Measurements from ENCODE around the gene UHRF1. TPM values are rescaled to one million over a fixed set of nuclear protein-coding genes. Genes with fewer than 3 reads are reported as not detected.

Gene UHRF1
- total and polyA plus RNA-seq, 2 experiments from 2014 or later, result 26.9 to 29.4 TPM

DNA sequence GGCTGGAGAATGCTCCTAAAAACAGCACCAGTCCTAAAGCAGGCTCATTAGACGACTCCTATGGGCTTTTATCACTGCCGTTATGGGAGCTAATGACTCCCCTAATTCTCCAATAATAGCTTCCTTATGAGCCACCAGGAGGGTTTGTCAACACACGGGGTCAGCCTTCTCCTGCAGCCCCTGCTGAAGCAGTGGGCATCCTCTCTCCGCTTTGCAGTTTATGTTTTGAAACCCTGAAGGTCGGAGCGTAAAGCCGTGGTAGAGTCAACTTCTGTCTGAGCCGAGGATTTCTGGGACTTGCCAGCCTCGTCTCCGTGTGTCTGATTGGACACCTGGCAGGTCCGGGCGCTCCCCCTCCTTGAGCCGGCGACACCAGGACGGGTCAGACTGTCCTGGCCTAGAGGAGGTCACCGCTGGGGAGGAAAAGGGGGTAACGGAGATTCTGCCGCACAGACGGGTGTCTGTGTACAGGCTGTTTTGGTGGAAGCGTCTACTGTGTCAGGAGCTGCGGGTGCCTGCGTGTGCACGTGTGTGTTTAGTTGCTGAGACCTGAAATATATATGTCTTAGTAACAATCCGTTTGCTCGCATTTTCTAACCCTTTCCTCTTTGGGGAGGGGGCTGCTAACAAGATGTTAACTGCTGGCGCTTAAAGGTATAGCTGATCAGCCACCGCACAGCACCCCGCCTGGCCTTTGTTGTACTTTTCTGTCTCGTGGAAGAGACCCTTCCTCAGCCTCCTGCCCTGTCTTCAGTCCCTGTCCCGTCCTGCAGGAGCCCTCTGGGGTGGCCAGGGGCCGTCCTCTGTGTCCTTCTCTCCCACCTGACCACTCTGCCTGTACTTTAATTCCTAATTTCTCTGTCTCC, 61.5 kb downstream of the UHRF1 start:
- no peaks in the 10 kb centered on the region for H4K20me1 ChIP-seq (ENCODE audit: insufficient read depth)
- DNase-seq, result peak; percentile 56
- in situ Hi-C loops (cut with MboI), result no loop called here

DNA sequence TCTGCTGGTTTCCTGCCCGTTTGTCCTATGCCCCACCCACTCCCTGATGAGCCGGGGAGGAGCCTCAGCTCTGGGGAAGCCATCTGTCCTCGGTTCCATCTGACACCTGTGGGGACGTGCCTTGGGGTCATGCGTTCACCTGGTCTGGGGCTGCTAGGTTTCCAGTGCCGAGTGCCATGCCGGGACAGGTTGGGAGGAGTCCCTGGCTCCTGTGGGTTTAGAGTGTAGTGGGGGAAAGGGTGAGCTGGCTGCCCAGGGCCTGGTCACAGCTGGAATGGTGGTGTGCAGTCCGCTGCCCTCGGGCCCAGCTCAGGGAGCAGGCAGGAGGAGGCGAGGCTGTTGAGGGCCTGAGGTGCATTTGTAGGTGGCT, 62.1 kb downstream of the UHRF1 start:
- TF ChIP-seq EZH2 (IDR thresholded peaks at IDR 0.05; ENCODE audit: insufficient read depth, poor library complexity, severe bottlenecking) (no peak), EZH2phosphoT487 (IDR thresholded peaks at IDR 0.05; ENCODE audit: insufficient read depth, low read depth) (no peak)
- peaks cover 33% of the 10 kb centered on the region for H3F3A ChIP-seq (ENCODE audit: insufficient read depth)
- peaks cover 28% of the 10 kb centered on the region for H3K4me1 ChIP-seq (ENCODE audit: insufficient read depth)
- no peaks in the 10 kb centered on the region for H3K9me2 ChIP-seq (ENCODE audit: insufficient read depth)
- no peak overlapping the region for H2AFZ ChIP-seq
- WGBS, 2 experiments (ENCODE audit: low coverage in 1 of 2, low lambda C conversion rate in 2 of 2, missing lambda C conversion rate in 2 of 2), result 35 to 50% methylated on average over 7 to 10 of the region's 10 CpGs
- H3K4me2 ChIP-seq (ENCODE audit: unreplicated experiment), result peak overlapping the region; percentile 99
- H3K27ac ChIP-seq, result peak overlapping the region; percentile 50; the same call in 1 of the 2 replicates
- in situ Hi-C loops (cut with MboI), result no loop called here
- H3K4me3 ChIP-seq, result peak overlapping the region; percentile 97
- no peaks in the 10 kb centered on the region for H4K20me1 ChIP-seq (ENCODE audit: insufficient read depth)
- no peaks in the 10 kb centered on the region for H3K27me3 ChIP-seq (replicated peaks; ENCODE audit: insufficient read depth)
- H3K36me3 ChIP-seq (ENCODE audit: low read depth), result no peaks in the 10 kb centered on the region
- H3K79me2 ChIP-seq (ENCODE audit: insufficient read depth), result peaks cover 69% of the 10 kb centered on the region
- DNase-seq, result peak; percentile 55
- H3K9ac ChIP-seq, result peak overlapping the region; percentile 90
- H3K9me3 ChIP-seq (ENCODE audit: low read depth), result no peaks in the 10 kb centered on the region

More for the DNA sequence above, 61.5 kb downstream of the UHRF1 start:
- TF ChIP-seq EZH2phosphoT487 (IDR thresholded peaks at IDR 0.05; ENCODE audit: insufficient read depth, low read depth), result no peak
- no peak for TF ChIP-seq EZH2 (IDR thresholded peaks at IDR 0.05; ENCODE audit: insufficient read depth, poor library complexity, severe bottlenecking)
- Histone ChIP-seq H3K9ac (peak overlapping the region; percentile 90), H3K9me3 (ENCODE audit: low read depth) (no peaks in the 10 kb centered on the region), H3K4me3 (peak overlapping the region; percentile 97), H3F3A (ENCODE audit: insufficient read depth) (peaks cover 37% of the 10 kb centered on the region), H3K79me2 (ENCODE audit: insufficient read depth) (peaks cover 65% of the 10 kb centered on the region), H3K4me1 (ENCODE audit: insufficient read depth) (peaks cover 24% of the 10 kb centered on the region), H3K9me2 (ENCODE audit: insufficient read depth) (no peaks in the 10 kb centered on the region), H3K27me3 (replicated peaks; ENCODE audit: insufficient read depth) (no peaks in the 10 kb centered on the region), H3K27ac (peak overlapping the region; percentile 50), H2AFZ (no peak overlapping the region), H3K4me2 (ENCODE audit: unreplicated experiment) (peak overlapping the region; percentile 99), H3K36me3 (ENCODE audit: low read depth) (no peaks in the 10 kb centered on the region)
- WGBS, 2 experiments (ENCODE audit: low coverage in 1 of 2, low lambda C conversion rate in 2 of 2, missing lambda C conversion rate in 2 of 2), result 13 to 17% methylated on average over 31 of the region's 31 CpGs

DNA sequence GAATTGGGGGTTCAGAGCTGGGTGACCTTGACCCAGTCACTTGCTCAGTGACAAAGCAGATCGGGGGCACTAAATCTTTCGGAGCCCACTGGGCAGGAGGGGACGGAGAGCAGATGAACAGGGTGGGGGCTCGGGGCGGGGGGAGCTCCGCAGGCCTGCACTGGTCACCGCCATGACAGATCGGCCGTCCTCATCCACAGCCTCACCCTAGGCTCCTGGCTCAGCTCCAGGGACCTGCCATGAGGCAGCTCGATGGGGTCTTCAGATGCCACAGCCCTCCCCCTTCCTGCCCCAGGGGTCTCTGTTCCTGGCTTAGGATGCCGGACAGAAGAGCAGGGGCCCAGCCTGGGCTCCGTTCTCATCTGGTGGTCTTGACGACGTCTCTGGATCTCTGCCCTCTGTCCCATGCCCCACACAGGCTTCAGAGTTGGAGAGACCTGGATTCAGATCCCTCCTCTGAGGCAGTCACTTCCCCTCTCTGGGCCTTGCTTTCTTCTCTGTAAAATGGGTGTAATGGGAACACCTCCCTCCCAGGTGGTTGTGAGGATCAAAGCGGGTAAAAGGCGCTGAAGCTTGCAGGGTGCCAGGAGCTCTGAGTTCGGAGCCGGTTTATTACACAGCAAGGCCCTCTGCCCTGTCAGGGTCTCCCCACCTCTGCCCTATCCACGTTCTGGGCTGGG, 62.7 kb downstream of the UHRF1 start:
- Histone ChIP-seq H3K4me3 (0 out of 2 replicates have a peak overlapping the region, but pooled peaks have one; percentile 97), H3K9ac (peak overlapping the region; percentile 90), H3K4me1 (ENCODE audit: insufficient read depth) (peaks cover 33% of the 10 kb centered on the region), H3K27me3 (replicated peaks; ENCODE audit: insufficient read depth) (no peaks in the 10 kb centered on the region), H3F3A (ENCODE audit: insufficient read depth) (peaks cover 34% of the 10 kb centered on the region), H3K36me3 (ENCODE audit: low read depth) (no peaks in the 10 kb centered on the region), H2AFZ (no peak overlapping the region), H3K9me2 (ENCODE audit: insufficient read depth) (no peaks in the 10 kb centered on the region), H3K4me2 (ENCODE audit: unreplicated experiment) (peak overlapping the region; percentile 99), H3K79me2 (ENCODE audit: insufficient read depth) (peaks cover 74% of the 10 kb centered on the region), H3K9me3 (ENCODE audit: low read depth) (no peaks in the 10 kb centered on the region), H4K20me1 (ENCODE audit: insufficient read depth) (no peaks in the 10 kb centered on the region), H3K27ac (peak overlapping the region; percentile 50; the same call in 1 of the 2 replicates)
- TF ChIP-seq EZH2 (IDR thresholded peaks at IDR 0.05; ENCODE audit: insufficient read depth, poor library complexity, severe bottlenecking) (no peak), EZH2phosphoT487 (IDR thresholded peaks at IDR 0.05; ENCODE audit: insufficient read depth, low read depth) (no peak)
- no peak for DNase-seq
- in situ Hi-C loops (cut with MboI), result no loop called here
- 85% methylated on average over 14 to 19 of the region's 19 CpGs for WGBS, 2 experiments (ENCODE audit: low coverage in 1 of 2, low lambda C conversion rate in 2 of 2, missing lambda C conversion rate in 2 of 2)

DNA sequence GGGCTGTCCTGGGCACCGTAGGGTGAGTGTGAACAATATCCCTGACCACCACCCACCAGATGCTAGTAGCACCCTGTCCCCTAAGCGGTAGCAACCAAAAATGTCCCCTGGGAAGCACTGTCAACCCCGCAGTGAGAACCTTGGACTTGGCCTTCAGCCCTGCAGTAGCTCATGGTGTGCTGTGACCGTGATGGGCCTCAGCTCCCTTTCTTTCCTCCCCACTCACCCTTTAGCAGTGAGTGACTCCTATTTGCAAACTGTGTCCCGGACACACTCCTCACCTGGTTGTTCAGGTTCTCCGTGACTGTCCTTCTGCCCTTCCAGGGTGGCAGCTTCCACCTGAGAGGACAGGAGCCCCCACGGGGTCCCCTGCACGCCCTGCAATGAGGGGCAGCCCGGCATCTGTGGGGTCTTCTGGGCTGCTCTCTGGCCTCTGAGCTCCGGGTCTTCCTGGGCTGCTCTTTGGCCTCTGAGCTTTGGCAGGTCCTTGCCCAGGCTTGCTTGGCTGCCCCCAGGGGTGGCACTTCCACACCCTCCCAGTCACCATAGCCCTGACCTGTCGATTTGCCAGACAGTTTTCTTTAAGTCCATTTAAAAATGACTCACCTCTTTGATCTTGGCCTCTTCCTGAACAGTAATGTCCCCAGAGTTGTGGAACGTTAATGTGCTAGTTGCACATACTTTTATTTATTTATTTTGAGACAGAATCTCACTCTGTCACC, 63.4 kb downstream of the UHRF1 start:
- Histone ChIP-seq H3K79me2 (ENCODE audit: insufficient read depth) (peaks cover 79% of the 10 kb centered on the region), H3K27me3 (replicated peaks; ENCODE audit: insufficient read depth) (no peaks in the 10 kb centered on the region), H3K9me3 (ENCODE audit: low read depth) (no peaks in the 10 kb centered on the region), H3K4me1 (ENCODE audit: insufficient read depth) (peaks cover 41% of the 10 kb centered on the region), H3K9ac (peak overlapping the region; percentile 37; the same call in 1 of the 2 replicates), H3K9me2 (ENCODE audit: insufficient read depth) (no peaks in the 10 kb centered on the region), H3K4me3 (0 out of 2 replicates have a peak overlapping the region, but pooled peaks have one; percentile 11), H3K27ac (peak overlapping the region; percentile 50), H3F3A (ENCODE audit: insufficient read depth) (peaks cover 34% of the 10 kb centered on the region), H3K4me2 (ENCODE audit: unreplicated experiment) (peak overlapping the region; percentile 65), H3K36me3 (ENCODE audit: low read depth) (no peaks in the 10 kb centered on the region), H2AFZ (no peak overlapping the region), H4K20me1 (ENCODE audit: insufficient read depth) (no peaks in the 10 kb centered on the region)
- WGBS, 2 experiments (ENCODE audit: low coverage in 1 of 2, low lambda C conversion rate in 2 of 2, missing lambda C conversion rate in 2 of 2), result 57 to 66% methylated on average over 12 of the region's 12 CpGs
- in situ Hi-C loops (cut with MboI), result no loop called here
- DNase-seq, result peak; percentile 88
- TF ChIP-seq EZH2 (IDR thresholded peaks at IDR 0.05; ENCODE audit: insufficient read depth, poor library complexity, severe bottlenecking) (no peak), EZH2phosphoT487 (IDR thresholded peaks at IDR 0.05; ENCODE audit: insufficient read depth, low read depth) (no peak)

Data from GM23248 (cell line).